Stimulated activated CD8-positive, alpha-beta memory T cell treated with anti-CD3 and anti-CD28 coated beads, Interleukin-7, amount 100 ng/mL, for 24 hours (primary cell): Measurements from ENCODE around the gene DYNC2LI1.
"Not testable (repeated sequence)": the region's sequence is repeated elsewhere in the genome, so short reads cannot be mapped to it uniquely, and the experiment has no call there.

ENCODE experiments used
- DNase-seq: peaks from one replicate; pipeline ENCODE4 v3.0.0-alpha.2; 2020; ENCODE audit warnings: low read depth

DYNC2LI1 gene

DNA sequence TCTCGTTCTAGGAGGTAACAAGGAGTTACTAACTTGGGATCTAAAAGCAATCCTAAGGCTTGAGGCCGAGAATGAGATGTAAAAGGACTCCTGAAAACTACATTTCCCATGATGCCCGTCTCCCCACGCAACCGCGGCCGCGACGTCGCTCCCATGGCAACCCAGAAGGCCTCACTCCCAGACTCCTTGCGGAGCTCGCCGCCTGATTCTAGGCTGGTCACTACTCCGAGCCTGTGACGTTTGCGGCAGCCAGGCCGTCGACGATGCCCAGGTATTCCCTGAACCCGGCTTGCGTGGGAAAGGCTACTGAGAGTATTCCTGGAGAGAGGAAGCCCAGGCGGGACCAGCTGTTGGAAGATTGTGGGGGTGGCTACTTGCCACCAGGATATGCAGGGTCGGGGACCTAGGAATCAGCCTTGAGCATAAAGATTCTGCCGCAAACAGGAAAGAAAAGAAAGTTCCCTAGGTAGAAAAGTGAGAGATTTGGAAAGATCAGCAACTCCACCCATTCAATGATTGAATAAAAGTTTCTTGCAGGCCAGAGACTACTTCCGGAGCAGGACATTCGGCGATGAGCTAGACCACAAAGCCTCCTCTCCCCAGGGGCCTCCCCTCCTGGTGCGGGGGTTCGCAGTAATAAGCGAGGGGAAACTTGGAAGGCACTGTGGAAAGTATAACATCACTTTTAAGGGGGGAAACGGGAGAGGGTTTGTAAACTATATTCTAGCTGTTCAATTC, at the start of gene DYNC2LI1:
TSS of gene DYNC2LI1 (plus strand) at position 164 of the 738 bp plus-strand sequence. CDS start at position 264, 100 bp downstream.
- DNase-seq = peak; percentile 65

DNA sequence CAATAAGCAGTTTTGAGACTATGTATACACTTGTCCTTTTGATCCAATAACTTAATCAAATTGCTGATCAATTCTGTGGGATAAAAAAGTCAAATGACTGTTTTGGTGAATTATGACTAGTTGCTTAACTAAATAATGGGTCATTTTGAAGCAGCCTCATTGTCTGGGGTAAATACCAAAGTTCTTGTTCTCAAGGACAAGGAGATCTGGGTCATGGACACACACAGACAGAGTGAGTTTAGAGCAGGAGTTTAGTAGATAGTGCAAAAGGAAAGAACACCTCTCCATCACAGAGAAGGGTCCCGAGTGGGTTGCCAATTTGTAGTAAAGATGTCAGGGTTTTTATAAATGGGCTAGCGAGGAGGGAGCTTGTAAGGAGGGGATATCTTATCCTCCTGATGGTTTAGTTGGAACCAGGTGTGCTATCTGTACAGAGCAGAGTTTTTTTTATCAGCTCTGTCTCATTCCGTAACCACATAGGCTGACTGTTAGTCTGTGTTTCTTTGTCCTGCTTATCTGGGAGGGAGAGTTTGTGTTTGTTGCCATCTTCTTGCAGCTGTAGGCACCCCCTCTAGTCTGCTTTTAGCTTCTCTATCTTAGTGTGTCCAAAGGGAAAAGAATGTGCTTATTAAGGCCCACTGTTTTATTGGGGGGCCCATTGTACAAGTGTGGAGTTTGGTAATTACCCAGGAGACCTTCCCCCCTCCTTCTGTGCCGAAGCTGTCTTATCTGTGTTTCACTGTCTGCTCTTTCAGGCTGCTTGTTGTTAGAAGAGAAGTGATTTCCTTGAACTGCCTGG, 48.9 kb upstream of the DYNC2LI1 start:
- DNase-seq = no peak

DNA sequence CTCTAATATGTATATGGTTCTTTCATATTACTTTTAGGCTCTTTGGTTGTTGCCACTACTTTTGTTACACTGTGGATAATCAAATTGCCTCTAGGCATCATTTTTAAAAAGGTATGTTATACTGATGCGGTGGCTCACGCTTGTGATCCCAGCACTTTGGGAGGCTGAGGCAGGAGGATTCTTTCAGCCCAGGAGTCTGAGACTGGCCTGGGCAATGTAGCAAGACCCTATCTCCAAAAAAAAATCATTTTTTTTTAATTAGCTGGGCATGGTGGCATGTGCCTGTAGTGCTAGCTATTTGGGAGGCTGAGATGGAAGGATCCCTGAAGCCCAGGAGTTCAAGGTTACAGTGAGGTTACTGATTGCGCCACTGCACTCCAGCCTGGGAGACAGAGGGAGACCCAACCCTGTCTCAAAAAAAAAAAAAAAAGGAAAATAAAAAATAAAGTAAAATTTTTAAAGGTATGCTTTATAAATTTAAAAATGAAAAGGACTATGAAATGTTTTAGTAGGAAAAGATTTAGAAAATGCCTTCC, 48.1 kb upstream of the DYNC2LI1 start:
- no peak for DNase-seq

- not testable (repeated sequence) for DNase-seq
Measured at GRCh38 chr2:43726961-43727633, 46.7 kb upstream of the DYNC2LI1 start.

- no peak for DNase-seq
Measured at GRCh38 chr2:43727634-43728014, 46.2 kb upstream of the DYNC2LI1 start.

GRCh38 chr2:43729491-43730174, 44.2 kb upstream of the DYNC2LI1 start:
- DNase-seq = no peak

DNA sequence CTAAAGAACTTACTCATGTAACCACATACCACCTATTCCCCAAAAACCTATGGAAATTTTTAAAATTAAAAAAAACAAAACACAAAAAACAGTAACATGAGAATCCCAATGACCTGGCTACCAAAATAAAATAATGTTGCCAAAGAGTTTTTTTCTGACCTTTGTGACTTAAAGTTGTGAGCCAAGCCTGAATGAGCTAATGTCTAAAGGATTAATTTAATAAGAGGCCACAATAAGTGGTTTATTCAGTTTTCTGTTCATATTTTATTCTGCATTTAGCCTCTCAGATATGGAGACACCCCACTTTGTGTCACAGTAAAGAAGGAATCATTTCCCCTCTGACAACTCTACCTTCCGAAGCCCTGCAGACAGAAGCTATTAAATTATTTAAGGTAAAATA, 42.6 kb upstream of the DYNC2LI1 start:
- DNase-seq = no peak

GRCh38 chr2:43736637-43737036, 37.2 kb upstream of the DYNC2LI1 start:
- no peak for DNase-seq

GRCh38 chr2:43737097-43737854, 36.6 kb upstream of the DYNC2LI1 start:
- DNase-seq = no peak

DNA sequence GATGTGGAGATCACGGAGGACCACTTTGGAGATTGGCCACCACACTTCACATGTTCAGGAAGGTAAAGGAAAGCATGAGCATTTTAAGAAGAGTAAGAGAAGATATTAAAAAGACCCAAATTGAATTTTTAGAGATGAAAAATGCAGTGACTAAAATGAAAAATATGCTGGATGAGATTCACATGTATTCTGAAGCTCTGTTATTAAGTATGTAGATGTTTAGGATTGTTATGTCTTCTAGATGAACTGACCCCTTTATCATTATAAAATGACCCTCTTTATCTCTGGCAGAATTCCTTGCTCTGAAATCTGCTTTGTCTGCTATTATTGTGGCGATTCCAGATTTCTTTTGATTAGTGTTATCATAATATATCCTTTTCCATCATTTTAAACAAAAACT, 36.0 kb upstream of the DYNC2LI1 start:
- DNase-seq = no peak

DNA sequence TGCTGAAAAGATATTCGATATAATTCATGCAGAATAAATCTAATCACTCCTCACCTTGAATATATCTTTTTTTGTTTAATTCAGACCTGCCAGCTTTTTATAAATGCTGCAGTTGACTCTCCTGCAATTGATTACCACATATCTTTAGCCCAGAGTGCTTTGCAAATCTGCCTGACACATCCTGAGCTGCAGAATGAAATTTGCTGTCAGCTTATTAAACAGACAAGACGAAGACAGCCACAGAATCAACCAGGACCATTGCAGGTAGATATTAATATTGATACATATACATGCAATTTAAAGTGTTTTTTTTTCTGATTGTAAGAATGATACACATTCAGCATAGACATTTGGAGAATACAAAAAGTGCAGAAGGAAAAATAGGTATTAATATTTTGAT, 35.6 kb upstream of the DYNC2LI1 start:
- no peak for DNase-seq

DNA sequence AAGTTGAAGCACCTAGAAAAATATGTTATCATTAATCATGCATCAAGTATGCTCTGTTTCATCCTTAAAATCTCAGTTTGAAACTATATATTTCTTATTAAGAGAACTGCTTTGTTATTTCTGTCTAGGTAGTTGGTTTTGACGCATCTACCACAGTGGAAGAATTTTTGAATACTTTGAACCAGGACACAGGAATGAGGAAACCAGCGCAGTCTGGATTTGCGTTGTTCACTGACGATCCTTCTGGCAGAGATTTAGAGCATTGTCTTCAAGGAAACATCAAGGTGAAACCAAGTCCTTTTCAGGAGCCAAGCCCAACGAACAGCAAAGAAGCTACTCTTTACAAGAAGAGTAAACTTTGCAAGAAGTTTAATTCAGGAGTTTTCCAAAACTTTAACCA, 30.1 kb upstream of the DYNC2LI1 start:
- DNase-seq = no peak

- DNase-seq = no peak
Measured at GRCh38 chr2:43745457-43745856, 28.4 kb upstream of the DYNC2LI1 start.

- DNase-seq = peak; percentile 6
Measured at GRCh38 chr2:43748333-43748732, 25.5 kb upstream of the DYNC2LI1 start.

DNA sequence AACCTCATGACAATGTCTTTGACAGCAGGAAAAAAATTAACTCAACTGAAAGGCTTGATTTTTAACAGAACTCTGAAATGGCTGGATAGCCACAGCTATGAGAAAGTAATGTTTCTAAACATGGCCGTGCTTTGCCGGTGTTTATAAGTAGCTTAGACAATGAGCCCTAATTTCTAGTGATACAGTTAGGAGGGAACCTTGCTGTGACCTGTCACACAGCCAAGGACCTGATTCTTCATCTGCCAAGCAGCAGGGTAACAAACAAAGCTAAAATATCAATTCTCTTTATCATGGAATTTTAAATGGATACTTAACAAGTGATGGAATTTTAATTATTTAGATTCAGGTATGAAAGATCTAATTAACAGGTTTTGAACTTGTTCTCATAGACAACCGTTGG, 24.3 kb upstream of the DYNC2LI1 start:
- DNase-seq = no peak

- no peak for DNase-seq
Measured at GRCh38 chr2:43751476-43751990, 22.3 kb upstream of the DYNC2LI1 start.

DNA sequence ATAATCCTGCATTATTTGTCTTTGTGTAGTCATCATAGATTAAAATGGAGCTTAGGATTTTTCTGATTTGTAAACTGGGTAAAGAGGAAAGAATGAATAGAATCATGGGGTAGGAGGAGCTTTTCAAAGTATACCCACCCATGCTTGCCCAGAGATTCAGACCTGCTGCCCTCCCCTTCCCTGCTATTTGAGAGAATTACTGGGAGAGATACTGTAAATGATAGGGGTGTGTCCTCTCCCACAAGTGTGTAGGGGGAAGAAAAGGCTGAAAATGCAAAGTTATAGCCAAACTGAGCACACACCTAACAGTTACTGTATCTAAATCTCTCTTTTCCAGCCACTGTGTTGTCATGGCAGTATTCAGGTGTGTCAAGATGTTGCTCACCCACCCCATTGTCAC, 21.5 kb upstream of the DYNC2LI1 start:
- DNase-seq = no peak

DNA sequence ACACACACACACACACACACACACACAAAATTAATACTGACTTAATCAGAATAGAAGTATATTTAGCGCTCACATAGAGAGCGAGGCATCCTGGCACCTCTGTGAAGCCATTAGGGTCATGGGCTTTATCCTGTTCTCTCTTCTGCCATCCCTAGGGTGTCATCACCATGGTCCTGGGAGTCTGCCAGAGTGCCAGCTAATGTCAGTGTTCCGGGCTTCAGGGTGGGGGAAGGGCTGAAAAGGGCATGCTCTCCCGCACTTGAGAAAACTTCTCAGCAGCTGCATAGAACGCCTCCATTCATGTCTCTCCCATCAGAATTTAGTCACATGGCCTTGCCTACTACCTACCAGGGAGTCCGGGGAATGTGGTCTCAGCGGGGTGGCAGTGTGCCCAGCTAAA, 19.7 kb upstream of the DYNC2LI1 start:
- DNase-seq = no peak

DNA sequence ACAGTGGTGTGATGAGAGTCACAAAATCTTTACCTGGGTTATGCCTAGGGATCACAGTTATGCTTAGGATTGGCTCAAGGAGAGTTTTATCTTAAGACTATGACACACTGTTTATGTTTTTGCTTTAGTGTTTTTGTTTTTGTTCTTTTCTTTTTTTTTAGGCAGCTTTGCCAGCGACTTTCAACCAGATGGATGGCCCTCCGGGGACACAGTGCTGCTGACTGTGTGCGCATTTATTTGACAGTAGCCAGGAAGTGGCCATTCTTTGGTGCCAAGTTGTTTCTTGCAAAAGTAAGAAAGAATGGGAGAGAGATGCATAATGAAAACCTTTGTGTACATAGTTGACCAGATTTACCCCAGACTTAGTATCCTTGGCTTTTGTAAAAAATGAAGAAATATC, 15.1 kb upstream of the DYNC2LI1 start:
- DNase-seq = no peak

DNA sequence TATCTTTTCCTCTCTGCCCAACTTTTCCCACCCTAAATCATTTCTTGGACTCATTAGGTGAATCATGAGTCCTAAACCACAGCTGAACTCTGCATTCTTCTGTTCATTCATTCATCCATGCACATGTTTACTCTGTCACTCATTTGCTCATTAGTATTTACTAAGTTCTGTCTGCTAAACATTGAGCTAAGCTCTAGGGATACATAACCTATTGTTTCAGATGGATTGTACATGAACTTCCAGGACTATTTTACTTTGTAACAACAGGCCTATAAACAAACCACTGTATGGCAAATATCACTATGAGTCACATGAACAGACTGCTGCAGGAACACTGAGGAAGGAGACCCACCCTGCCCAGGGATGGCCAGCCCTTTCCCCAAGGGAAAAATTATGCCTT, 14.6 kb upstream of the DYNC2LI1 start:
- no peak for DNase-seq

DNA sequence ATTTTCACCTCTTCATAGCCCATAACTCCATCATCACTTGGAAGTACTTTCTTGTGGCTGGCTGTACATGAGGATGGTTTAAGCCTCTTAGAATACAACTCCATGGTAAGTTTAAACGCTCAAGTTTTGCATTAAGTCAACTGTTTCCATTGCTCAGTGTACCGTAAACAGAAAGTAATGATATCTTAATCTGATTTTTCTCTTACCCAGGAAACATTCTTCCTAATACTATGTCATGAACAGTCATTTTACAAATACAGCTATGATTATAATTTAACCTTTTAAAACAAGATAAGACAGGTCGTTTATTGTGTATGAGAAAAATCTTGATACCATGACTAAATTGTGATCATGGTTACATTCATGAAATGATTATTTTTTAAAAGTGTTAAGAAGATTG, 11.6 kb upstream of the DYNC2LI1 start:
- DNase-seq = no peak
